CD4-positive, alpha-beta T cell treated with Interferon gamma for 1 hour (primary cell): ENCODE measurements around the gene RNF113B.

Experiments used
- DNase-seq: peaks from one replicate; pipeline ENCODE4 v3.0.0-alpha.2; 2020

The RNF113B gene

DNA sequence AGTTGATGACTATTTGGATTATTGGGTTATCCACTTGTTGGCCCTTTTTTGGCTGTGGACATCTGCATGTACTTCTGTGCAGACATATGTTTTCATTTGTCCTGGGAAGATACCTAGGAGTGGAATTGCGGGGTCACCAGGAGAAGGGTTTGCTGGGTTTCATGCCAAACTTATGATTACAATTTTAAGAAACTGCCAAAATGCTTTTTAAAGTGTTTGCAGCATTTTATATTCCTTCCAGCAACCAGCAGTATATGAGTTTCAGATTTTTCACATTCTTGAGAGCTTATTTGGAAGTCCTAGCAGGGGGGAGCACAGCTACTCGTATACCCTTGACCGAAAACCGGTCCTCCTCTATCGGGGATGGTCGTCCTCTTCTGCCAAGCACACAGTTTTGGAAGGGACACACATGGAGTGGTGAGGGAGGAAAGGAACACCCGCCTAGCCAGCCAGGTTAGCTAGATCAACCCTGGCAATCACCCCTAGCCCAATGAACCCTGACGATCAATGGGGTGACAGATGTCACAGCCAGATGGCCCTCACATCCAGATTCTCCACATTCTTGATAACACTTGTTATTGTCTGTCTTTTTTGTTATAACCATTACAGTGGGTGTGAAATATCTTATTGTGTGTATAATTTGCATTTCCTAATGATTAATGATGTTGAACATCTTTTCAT is 26.7 kb upstream of the RNF113B start:
- no peak for DNase-seq

DNA sequence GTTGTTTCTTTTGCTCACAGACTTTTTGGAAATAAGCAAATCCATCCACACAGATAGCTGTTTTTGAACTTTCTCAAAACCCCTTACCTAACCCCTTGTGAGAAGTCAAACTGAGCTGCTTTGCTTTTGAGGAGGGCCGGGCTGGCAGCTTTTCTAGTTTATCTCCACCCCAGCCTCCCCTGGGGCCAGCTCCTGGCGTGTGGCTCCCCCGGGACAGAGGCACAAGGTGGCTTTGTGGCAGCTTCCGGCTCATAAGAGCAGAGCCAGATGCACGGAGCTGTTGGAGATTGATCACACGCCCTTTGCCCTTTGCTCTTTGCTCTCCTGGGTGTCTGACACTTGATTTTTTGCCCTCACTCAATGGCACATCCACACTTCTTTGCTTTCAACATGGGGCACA is 24.9 kb upstream of the RNF113B start:
- DNase-seq, result no peak

DNA sequence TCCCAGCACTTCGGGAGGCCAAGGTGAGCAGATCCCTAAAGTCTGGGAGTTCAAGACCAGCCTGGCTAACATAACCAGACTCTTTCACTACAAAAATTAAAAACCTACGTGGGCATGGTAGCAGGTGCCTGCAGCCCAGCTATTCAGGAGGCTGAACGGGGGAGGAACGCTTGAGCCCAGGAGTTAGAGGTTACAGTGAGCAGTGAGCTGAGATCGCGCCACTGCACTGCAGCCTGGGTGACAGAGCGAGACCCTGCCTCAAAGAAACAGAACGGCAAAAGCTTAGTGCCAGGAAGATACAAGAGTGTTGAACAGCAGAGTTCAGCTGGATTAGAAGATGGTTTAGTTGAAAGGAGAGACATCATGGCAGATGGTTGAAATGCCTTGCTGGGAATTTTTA is 24.1 kb upstream of the RNF113B start:
- DNase-seq, result no peak

DNA sequence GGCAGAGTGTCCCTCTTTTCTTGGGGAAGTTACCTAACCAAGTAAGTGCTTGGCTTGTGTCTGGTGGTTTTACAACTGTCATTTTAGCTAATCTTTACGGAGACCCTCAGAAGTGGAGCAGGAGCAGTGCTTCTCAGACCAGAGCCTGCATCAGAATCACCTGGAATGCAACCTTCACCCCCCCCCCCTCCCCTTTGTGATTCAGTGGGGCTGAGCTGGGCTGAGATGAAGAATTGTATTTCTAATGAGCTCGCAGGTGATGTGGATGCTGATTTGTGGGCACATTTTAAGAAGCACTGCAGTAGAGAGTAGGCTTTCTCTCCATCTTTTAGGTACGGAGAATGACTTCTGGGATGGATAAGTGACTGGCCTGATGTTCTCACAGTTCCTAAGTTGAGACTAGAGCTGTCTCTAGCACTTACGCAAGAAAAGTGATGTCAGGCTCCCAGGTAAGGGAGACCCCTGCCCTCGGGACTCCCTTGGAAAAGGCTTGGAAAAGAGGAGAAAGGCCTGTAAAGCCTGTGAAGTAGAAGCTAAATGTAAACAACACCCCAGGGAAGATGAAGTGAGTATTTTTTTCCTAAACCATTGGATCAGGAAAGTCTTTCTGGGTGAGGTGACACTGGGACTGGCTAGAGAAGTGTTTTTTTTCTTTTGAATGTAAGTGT is 23.3 kb upstream of the RNF113B start:
- no peak for DNase-seq

DNA sequence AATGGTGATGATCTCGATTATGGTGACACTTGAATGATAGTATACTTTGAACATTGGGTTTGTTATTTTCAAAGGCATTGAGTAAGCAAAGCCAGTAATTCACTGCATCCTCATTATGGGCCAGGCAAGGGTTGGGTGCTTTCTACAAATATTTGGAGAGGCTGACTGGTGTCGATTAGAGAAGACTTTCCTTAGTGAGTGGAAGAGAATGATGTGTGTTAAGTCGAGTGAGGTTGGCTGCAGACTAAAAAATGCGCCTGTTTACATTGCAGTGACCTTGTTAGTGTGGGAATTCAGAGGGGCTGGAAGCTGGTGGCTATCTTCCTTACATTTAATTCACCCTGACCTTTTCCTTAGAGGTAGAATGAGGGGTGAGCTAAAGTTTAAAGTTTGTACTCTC is 22.4 kb upstream of the RNF113B start:
- DNase-seq, result no peak

DNA sequence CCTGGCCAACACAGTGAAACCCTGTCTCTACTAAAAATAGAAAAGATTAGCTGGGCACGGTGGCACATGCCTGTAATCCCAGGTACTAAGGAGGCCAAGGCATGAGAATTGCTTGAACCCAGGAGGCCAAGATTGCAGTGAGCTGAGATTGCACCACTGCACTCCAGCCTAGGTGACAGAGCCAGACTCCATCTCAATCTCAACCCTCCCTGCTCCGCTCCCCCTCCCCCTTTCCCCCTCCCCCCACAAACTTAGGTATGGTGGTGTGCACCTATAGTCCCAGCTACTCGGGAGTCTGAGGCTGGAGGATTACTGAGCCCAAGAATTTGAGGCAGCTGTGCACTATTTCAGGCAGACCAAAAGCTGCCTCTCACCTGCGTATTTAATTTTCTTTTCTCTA is 21.6 kb upstream of the RNF113B start:
- DNase-seq, result no peak

DNA sequence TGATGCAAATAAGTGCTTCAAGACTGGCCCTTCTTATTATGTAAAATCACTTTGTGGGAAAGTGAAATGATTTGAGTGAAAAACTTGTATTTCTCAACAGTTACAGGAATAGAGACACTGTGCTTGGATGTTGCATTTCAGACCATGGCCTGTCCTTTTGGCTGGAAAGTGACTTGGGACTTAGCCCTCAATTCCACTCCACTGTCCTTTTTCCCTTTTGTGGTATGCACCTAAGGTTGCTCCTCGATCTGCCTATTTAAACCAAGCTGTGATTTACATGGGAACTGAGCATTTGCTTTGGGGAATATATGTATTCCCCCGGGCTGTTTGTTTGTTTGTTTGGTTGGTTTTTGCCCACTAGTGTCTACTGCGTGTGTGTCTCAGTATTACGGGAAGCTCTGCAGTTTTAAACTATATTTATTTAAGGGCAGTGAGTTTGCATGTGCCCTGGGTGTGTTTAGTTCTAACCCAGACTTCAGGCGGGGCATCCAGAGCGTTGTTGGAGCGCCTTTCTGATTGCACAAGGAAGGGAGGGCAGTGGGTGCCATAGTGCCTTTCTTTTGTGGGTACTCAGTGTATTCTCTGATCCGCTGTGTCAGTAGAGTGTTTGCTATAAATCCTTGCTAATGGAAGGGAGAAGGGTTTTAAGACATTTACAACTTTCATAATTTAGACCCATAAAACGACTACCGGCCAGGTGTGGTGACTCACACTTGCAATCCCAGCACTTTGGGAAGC is 18.2 kb upstream of the RNF113B start:
- no peak for DNase-seq

DNA sequence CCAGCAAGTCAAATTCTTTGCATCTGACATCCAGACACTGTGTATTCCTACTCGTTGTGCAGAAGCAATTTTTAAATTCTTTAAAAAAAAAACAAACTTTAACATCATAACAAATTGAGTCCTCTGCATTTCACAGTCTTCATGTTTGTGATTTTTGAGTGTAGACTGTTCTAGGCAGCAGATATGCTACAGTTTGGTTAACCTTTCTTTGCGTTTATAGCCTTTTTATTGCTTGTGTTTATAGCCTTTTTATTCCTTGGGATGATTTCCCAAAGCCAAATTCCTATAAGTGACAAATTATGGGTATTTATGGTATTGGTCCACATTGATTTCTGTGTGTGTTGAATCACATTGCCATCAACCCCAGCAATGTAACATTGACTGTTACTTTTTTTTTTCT is 14.9 kb upstream of the RNF113B start:
- DNase-seq, result no peak

DNA sequence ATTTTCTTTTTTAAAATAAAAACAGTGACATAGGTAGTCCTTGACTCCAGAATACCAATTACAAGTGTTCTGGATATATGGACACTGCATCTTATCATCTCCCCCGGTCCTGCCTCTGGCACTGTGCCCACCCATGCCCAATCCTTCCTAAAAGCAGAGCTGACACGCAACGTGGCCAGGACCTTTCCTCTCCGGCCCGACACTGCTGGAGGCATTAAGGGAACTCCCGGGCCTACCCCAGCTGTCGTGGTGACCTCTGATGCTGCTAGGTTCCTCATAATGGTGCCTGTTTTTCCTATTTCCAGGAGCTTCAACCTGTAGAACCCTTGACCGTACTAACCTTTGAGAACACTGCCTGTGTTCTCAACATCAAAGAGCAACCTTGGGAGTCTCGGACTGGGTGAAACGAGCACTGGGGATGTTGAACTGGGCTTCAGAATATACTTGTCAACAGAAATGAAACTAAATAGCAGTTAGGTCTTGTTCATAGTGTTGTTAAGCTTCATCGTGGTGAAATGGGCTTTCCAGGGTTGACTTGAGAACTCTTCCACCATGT is 13.9 kb upstream of the RNF113B start:
- no peak for DNase-seq

DNA sequence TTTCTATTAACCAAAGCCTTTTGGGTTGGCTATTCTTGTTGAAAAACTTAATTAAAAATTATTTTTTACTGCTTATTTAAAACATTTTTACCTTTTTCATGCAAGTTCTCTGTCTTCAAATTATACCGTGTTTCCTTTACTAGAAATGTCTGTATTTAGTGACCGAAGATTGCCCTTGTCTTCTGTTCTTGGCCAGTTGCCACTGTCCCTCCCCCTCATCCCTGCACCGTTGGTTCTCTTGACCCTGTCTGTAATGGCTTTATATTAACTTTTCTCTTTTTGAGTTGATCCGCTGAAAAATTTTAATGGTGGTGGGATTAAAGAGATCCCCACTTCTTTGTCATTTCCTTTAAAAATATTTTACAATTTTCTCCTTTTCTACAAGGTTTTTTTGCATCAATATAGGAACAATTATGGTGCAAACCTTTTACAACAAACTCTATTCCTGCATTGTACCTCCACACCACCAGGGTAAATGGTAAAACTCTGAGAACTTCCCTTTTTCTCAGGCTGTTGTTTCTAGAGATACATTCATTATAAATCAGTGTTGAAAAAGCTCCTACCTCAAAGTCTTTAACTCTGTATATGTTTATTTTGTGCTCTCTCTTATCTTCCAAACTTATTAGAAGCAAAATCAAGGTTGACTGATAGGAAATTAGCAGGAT is 12.9 kb upstream of the RNF113B start:
- DNase-seq, result no peak

DNA sequence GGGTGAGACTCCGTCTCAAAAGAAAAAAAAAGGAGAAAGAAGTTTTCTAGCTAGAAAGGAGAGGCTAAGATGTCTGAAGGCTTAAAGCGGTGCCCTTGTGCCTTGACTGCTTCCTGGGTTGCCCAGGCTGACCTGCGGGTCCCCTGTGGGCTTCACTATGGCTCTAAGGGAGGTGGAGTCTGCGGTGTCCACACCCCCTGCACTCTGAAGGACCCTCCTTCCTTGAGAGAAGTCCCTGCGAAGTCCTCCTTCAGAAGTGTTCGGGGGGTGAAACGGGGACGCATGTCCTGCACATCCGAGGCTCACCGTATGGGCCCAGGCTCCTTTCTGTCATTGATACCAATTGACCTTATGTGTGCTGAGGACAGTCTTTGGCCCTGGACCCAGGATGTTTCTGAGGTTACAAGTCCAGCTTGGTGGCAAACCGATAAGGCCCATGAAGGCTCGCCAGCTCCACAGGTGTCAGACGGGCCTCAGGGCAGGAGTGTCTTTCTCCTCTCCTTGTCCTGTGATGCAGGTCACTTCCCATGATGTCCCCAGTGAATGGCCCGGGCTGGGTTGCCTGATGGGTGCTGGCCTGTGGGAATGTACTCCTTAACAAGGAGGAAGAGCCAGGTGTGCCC is 11.6 kb upstream of the RNF113B start:
- no peak for DNase-seq

DNA sequence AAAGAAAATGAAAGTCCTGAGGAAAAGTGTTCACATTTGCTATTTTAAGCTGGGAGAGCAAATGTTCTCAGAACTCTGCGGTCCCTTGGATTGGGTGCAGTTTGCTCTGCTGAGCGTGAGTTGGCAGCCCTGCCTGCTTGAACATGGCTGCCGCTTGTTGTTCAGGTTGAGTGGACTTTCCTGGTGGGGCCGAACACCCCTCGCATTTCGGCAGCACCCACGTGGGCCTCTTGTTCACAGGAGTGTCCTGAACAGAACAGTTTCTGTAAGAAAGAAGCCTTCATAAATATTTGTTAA is 10.8 kb upstream of the RNF113B start:
- no peak for DNase-seq

DNA sequence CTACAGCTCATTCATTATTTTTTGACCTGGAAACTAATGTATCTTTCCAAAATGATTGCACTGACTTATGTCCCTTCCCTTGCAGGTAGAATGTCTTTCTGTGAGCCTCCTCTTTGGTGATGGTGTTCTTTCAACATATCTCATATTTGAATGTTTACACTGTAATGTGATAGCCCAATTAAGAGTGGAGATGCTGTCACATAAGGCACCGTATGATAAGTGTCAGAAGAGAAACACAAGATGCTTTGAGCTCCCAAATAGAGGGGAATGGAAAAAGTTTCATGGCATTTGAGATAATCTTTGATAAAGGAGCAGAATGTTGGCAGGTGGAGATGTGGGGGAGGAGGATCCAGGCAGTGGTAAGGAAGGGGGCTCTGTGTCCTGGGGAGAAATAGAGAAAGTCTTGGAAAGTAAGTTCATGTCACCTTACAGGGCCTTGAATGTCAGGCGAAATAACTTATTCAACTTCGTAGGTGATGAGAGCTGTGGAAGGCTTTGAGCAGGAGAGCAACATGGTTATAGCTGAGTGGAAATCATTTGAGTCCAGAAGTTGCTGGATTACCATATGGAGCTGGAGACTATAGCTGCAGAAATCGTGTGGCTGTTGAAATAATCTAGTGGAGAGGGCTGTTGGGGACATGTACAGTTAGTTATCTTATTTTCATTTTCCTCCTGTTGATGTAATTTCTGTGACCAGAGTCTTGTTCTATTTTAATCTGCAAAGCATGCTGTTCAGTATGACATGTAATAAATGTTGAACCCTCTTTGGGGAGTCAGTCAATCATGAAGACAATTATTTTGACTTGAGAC is 10.3 kb upstream of the RNF113B start:
- DNase-seq, result no peak

DNA sequence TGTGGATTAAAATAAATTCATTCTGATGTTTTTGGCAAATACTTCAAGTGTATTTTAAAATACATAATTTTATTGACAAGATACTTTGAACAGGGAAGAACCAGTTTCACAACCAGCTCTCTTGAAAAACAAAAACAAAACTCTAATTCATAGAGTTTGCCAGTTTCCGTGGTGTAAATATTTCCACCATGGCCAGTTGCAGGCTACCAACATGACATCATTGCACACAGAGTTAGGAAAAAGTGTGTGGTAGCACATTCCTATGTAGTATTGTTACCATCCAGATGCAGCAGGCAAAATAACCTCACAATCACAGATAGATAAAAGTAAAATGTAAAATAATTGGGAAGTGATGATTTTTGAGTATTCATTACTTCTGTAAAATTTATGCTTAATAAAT is 7.7 kb upstream of the RNF113B start:
- no peak for DNase-seq

DNA sequence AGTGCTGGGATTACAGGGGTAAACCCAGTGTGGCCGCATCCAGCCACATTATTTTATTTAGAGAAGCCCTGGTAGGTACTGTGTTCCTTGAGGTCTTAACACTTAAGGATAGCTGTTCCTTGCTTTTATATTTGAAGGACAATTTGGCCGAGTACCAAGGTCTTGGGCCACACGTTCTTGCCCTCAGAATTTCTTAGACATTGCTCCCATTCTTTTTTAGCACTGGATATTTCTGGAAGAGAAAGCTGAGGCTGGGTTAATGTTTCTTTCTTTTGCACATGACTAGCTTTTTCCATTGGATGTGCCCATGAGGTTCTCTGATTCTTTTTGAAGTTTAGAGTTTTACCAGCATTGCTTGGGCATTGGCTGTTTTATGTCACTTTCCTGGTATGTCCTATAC is 5.5 kb upstream of the RNF113B start:
- DNase-seq, result no peak

DNA sequence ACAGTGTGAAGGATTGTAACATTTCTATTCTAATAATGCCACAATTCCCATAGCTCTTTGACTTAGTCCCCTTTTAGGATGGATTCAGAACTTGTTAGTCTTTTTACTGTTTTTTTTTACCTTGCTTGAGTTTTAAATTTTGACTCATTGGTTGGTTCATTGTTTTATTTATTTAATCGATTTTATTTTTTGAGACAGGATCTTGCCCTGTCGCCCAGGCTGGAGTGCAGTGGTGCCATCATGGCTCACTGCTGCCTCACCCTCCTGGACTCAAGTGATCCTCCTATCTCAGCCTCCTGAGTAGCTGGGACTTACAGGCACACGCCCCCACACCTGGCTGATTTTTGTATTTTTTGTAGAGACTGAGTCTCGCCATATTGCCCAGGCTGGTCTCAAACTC is 5.1 kb upstream of the RNF113B start:
- DNase-seq, result no peak

DNA sequence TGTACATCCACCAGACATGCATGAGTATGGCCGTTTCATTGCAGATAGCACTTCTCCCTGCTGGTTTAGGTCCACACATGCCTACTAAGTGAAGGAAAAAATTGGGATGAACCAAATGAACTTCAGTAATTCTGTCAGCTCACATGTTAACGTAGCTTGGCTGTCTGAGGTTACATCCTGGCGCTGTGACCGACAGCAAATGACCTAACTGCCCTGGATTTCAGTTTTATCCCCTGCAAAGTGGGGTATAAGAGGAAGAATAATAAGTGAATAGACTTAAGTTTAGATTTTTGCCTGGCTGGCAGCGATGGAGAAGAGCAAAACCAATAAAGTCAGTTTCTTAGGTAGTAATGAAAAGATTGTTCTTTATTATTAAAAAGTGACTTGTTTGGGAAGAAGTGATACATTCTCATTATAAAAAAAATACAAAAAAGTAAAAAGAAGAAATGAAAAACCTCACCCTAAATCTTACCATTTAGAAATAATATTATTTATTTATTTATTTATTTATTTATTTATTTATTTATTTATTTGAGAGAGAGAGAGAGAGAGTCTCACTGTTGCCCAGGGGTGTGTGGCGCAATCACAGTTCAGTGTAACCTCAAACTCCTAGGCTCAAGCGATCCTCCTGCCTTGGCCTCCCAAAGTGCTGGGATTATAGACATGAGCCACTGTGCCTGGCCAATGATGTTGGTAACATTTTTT is 4.2 kb upstream of the RNF113B start:
- no peak for DNase-seq

DNA sequence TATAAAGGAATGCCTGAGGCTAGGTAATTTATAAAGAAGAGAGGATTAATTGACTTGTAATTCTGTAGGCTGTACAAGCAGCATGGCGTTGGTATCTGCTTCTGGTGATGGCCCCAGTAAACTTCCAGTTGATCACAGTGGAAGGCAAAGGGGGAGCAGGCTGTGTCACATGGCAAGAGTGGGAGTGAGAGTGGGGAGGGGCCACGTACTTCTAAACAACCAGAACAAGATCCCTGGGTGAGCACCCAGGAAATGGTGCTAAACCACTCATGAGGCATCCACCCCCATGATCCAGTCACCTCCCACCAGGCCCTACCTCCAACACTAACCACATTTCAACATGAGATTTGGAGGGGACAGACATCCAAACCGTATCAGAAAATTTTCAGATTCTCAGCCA is 3.0 kb upstream of the RNF113B start:
- DNase-seq, result no peak

DNA sequence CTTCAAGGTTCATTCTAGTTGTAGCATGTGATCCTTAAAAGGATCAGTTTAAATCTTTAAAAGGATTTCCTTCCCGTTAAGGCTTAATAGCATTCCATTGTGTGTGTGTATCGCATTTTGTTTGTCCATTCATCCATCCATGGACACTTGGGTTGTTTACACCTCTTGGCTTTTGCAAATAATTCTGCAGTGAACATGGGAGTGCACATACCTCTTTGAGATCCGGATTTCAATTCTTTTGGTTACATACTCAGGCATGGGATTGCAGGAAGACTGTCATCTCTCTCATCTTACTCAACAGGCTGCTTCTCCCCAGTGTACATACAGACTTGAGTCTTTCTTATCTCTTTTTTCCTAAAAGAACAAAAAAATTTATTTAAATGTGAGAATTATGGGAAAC is 1.2 kb downstream of the RNF113B start:
- no peak for DNase-seq

DNA sequence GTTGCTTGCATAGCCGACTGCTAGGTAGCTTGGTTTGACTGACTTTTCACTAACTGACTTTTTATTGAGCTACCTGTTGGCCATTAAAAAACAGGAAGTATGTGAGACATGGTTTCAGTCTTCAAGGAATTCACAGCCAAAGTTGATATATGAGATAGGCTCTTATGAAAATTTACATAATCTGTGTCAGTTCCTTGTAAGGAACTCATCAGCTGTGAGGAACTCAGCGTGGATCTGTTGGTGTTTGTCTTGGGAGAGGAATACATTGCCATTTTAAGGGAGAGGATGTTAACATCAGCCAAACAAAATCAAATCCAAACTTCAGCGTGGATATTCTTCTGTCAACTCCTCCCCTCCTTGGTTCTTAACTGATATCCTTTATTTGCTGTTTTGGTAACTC is 2.0 kb downstream of the RNF113B start:
- no peak for DNase-seq

DNA sequence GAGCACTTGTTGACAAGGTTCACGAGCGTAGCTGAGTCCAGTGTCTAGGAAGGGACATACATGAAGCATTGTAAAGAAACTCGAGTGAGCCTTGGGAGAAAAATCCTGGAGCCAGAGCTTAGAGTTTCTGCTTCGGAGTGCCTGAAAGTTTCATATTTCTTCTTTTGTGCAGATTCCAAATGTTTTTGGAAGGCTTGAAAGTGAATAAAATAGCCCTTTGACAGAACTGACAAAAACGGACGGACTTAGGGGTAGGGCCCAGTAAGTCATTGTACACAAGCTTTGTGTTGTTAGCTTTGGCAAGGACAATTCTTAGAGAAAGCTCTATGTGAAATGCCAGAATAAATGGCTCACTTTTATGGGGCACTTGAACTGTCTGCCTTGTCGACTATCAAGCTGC is 2.8 kb downstream of the RNF113B start:
- DNase-seq, result no peak
